HG03196 (cell line): ENCODE results near the gene EPB41L3.

Source experiments
- ATAC-seq: cut with Tn5 transposase; IDR thresholded peaks from one replicate; pipeline ENCODE4 v1.9.1; 2021; ENCODE audit not compliant: unreplicated experiment

EPB41L3 gene

DNA sequence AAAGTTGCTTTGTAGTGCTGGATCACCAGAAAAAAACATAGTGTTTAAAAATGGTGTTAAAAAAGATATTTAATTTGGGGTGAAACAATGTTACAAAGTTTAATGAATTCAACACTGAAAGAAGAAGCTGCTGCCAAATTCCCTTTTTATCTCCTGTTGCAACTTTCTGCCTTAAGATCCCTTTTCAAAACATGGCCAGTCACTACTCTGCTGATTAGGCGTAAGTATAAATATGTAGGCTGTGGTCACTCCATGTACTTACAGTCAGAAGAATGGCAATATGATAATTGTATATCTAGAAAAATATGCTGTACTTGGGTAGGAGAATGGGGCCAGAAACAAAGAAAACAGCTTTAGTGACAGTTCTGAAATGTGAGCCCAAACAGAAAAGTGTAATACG, 124.8 kb downstream of the EPB41L3 start:
- ATAC-seq, result no peak

DNA sequence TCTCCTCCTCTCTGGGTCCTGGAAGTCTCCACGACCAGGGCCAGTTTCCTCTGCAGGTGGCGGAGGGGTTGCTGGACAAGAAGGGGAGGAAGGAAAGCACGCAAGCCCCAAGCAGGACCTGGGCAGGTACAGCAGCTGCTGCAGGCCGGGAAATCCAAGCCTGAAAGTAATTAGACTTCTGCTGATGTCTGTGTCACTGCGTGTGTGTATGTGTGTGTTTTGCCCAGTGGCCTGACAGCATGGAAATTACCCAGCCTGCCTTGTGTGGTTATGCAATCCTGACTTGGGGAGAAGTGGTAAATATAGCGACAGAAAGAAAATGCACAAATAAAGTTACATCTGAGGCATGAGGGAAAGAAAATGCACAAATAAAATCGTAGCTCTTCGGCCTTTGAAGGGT, 126.5 kb downstream of the EPB41L3 start:
- ATAC-seq, result no peak

DNA sequence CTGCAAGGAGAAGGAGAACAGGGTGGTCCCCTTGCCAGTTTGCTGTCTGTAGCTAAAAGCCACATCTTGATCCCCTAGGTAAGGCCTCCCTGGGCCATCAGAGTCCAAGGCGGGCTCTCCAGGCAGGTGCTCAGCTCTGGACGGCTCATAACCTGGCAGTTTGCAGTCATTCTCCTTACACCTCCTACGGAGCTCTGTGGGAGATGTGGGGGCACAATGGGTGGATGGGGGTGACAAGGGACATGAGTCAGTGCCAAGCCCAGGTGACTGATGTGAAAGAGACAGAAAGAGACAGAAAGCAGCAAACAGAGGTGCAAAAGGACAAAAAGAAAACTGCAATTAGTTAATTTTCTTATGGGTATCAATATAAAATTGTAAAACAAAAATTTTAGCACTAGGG, 127.7 kb downstream of the EPB41L3 start:
- no peak for ATAC-seq

DNA sequence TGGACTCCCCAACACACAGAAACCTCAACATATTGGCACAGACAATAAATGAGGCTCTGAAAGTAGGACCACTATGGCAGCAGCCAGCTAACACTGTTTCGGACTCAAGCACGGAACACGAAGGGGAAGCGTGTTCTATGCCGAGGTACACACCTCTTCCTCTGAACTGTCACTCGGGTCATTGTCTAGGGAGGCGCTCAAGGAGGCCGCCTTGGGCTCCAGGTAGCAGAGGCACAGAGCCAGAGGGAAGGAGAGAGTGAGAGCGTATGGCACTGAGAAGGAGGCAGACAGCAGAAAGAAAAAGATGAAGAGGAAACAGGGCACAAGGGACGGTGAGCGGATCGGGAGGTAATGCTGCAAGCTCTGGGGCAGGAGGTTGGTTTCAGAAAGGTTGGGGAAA, 128.1 kb downstream of the EPB41L3 start:
- no peak for ATAC-seq

DNA sequence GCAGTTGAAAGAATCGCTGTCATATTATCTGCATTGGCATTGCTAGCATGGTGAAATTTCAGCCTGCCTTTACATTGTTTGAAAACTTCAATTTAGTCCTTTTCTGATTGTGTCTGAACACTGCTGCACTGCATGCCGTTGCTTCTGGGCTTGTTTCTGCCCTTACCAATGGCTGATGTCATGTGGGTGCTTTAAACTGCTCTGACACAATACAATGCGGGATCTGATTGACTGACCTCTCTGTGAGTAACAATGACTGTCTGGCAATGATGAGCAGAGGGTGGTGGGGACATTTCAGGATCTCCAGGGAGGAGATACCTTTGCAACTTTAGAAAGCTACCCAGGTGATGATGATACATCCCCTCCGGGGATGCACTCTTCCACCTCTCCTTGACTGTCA, 128.8 kb downstream of the EPB41L3 start:
- ATAC-seq, result no peak

DNA sequence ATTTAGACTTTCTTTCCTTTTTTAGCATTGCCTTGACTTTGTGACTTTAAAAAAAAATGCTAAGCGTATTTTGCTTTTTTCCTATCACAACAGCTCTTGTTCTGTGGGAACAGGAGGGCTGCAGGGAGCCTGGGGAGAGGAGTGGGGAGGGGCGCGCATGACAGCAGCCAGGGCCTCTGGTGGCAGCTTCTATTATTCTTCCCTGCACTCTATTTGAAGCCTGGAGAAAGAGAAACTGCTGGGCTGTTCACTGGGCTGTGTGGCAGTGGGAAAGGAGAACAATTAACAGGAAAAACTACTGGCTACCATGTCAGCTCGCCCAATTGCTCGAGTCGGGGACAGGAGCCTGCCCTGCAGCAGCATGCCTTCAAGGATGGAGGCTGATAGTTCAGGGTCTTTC, 129.3 kb downstream of the EPB41L3 start:
- no peak for ATAC-seq

DNA sequence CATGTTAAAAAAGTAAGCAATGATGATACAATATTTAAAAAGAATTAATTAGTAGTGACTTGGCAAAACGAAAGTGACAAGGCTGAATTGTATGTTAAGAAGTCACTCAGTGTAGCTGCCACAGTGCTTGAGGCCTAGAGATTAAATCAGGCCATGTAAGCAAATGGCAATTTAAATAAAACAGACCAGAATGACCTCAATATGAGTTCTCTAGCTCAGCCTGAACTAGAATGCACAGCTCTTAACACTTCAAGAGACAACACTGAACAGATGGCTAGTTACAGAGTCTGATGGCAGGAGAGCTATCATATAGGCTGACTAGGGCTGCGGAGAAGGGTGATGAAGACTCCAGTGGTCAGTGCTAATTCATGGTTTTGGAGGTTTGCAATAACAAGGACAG, 130.3 kb downstream of the EPB41L3 start:
- no peak for ATAC-seq

DNA sequence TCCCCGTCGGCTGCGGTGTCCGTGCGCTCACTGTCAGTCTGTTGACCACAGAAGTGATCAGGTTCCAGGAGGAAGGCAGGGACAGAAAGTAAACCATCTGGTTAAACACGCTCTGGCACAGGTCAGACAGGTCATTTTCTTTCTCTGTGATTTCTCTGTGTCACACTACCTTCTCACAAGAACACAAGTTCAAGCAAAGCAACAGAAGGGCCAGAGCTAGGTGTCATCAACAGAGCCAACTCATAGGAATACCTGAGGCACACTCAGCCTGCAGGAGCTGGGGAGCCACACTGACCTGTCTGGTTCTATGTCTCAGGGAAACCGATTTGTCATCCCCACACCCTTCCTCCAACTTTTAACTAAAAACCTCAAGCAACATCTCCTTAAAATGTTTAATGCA, 133.2 kb downstream of the EPB41L3 start:
- no peak for ATAC-seq

DNA sequence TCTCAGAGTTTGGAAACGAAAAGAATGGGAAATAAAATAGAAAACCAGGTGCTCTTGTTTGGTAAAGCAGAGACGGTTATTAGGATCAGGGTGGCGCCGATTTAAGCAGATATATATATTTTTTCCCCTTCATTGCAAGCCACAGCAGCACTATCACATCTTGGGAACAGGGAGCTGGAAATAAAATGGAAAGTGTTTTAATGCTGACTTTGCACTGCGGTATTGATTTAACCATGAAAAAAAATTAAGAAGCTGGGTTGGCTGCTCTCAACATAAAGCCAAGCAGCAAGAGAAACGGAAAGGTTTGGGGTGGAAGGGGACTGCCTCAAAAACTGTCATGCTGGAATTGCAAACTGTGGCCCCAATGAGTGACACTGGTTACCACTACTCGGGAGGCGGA, 145.5 kb downstream of the EPB41L3 start:
- no peak for ATAC-seq

DNA sequence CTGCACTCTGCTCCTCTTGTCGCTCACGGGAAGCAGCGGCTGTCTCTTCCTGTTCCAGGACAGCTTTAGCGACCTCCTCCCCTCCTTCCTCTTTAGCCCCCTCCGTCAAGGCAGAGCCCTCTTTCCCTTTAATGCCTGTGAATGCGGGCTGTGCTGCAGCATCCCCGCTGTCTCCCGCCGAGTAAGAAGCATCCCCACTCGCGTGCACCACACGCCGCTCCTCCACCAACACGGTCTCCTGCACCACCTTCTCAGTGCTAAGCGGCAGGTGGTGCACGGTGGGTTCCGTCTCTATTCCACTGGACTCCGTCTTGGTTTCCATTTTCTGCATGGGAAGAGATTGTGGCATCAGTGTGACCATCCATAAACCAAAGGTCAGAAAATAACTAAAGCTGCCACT, 146.7 kb downstream of the EPB41L3 start:
- ATAC-seq, result no peak

DNA sequence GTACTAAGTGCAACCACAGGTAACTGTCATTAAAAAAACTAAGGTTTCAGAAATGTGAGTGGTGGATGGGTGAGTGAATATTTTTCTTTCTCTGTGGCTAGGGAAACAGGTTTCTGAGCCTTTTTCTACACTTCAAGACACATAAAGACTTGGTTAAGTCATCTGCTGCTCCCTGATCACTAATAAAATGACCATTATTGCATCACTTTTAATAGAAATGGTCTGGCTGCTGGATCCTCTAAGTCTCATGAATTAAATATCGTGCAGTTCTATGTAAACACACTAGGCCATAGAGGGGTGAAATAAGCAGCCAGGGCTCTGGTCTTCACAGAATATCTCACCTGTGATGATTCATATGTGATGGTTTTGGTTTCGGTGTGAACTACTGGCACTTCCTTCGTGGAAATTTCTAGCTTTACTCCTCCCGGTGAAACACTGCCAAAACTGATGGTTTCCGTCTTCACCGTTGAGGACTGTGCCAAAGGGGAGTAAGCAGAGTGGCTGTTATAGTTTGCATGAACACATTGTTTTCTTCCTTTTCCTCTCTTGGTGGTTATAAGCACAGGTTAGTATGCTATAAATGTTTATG, 147.8 kb downstream of the EPB41L3 start:
- ATAC-seq, result no peak

DNA sequence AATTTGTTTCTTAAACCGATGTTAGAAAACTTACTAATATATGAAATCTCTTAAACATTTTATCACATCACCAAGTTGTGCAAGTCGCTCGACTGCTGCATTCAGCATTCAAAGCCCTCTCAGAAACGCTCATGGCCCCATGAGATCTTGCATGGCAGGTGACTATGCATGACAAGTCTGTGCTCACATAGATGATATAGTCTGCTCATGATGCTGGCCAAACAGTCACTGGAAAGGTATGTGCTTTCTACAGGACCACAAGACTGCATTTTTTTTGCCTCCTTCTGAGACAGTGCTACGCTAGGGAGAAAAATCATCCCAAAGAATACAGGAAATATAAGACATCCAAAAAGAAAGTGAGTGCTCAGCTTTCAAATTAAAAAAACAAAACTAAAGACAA, 150.0 kb downstream of the EPB41L3 start:
- no peak for ATAC-seq

DNA sequence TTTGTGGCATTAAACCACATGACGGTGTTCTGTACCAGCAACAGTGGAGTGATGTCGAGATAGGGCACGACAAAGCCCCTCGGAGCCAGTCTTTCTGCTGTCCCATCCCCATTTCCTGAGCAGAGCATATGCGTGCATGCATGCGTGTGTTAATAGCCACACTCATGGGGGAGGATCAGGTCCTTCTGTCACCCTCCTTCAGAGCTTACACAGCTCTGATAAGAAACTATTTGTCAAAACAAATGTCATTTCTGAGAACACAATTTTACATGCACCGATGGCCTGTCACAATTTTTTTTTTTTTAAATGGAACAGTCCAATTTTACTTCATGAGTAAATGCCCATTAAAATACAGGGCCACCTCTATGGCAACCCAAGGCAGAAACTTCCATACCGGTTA, 152.4 kb downstream of the EPB41L3 start:
- no peak for ATAC-seq

DNA sequence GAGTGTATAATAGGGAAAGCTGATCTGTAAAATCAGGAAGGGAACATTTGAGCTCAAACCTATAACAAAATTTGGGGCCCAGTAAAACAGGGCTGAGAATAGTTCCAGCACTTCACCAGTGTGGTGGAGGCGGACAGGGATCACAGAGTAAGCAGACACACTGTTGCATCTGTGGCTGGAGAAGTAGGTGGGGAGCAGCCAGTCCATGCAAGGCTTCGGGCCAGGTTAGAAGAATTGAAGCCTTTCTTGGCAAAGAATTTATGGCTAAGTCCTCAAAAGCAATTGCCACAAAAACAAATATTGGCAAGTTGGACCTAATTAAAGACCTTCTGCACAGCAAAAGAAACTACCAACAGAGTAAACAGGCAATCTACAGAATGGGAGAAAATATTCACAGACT, 154.4 kb downstream of the EPB41L3 start:
- no peak for ATAC-seq

DNA sequence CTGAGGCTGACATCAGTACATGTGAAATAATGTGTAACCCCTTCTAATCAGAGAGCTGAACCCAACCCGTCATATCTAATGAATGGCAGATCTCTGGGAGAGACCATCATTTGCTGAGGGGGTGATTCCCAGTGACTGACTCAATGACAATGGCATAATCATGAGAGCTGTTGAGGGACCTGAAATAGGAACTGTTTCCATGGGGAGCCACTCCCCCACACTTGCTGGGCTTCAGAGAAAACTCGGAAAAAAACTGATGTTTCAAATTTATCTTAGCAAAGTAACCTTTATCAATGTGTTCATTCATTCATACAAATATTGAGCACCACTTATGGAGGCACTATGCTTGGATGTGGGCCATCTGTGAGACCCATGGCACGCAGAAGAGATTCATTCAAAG, 154.9 kb downstream of the EPB41L3 start:
- ATAC-seq, result no peak

DNA sequence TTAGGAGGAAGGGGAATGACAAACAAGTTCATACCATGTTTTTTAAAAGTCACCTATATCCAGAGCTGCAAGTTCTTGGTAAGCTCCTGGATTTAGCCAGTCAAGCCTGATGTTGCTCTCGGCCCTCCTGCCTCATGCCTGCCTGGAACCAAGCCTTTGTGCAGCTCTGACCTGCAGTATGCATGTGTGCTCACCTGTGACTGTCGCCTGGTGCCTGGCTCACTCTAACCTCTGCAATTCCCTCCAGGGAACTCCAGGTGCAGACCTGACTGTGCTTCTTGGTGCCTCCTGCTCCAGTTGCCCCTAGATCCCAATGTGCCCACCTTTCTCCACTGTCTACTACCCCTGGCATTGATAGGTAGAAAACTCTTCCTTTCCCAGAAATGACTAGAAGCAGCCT, 163.2 kb downstream of the EPB41L3 start:
- no peak for ATAC-seq

DNA sequence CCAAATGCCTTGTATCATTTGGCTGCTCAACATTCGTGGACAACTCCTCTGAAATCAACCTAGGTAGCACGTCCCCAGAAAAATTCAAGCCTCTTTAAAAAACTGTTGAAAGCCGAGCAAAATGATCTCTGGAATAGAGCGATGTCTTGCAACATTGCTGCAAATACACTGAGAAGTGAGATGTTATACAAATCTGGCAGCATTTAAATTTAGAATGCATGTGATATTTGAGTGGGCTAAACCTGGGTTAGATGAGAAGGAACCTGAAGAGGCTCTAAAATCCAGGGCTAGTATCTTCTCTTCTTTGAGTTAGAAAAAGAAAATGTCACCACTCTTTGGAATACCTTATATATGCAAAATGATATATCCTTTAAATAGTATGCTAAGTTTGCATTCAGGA, 166.8 kb downstream of the EPB41L3 start:
- no peak for ATAC-seq

DNA sequence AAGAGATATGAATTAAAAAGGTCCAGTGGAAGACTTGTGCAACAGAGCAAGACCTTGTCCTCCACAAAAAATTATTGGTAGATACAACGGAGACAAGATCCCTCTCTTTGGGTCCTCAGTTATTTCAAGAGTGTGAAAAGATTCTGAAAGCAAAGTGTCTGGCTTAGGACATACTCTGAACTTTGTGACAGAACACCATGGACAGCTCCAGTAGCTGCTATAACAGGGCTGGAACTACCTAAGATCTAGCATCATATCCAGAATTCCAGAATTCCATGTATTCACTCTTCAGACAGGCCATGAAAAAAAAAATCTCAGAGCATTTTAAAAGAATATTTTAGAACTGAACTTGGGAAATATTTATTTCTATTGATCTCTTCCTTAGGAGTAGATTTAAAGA, 173.5 kb downstream of the EPB41L3 start:
- no peak for ATAC-seq

DNA sequence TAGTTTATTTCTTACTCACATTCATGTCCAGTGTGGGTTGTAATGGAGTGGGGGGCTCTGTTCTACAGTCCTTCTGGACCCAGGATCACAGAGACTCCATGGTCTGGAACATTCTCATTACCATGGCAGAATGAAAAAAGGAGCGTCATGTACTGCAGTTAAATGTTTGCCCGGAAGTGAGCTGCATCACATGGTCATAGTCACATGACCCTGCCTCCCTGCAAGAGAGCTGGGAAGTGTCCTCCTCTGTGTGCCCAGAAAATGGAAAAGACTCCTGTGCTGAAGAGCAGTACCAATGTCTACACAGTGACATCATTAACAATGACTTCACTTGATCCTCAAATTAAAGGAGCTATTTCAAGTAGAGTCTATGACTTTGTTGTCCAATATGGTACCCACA, 174.3 kb downstream of the EPB41L3 start:
- no peak for ATAC-seq

DNA sequence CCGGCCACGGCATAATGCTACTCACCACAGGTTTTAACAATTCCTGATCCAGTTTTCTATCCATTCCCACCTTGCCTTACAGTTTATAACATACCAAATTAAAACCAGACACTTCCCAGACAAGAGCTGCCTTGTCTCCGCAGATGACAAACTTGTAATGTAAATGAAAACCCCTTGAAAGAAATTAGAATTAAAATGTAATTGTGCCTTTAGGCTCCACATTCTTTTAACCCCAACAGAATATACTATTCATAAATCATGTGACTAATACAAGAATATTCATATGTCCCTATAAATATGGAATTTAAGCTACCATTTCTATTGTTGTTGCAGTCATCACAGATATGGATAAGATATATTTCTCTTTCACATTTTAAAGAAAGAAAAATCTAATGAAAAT, 178.4 kb downstream of the EPB41L3 start:
- no peak for ATAC-seq

DNA sequence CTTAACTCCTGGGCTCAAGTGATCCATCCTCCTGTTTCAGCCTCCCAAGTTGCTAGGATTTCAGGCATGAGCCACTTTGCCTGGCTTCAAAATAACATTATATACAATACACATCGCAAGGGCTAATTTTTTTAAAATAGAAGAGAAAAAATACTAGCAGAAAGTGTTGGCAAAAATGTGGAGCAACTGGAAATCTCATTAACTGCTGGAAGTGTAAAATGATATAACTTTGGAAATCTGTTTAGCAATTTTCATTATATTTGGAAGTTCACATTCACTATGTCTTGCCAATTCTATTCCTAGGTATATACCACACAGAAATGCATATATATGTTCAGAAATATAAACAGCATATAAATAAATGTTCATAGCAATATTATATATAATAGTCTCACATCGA, 193.2 kb downstream of the EPB41L3 start:
- ATAC-seq, result no peak
